ENCODE results near the gene DNAAF5.
A peak's percentile ranks its signal among the peaks of the same experiment; 100 is the strongest.
"Not testable (repeated sequence)": the region's sequence is repeated elsewhere in the genome, so short reads cannot be mapped to it uniquely, and the experiment has no call there.

The DNAAF5 gene

GRCh38 chr7:734808-735207 lies 8.3 kb downstream of the DNAAF5 start:
- no peak for TF ChIP-seq TAF1 (IDR thresholded peaks at IDR 0.05; ENCODE audit: low read depth, low read length)
- no peak for TF ChIP-seq POLR2AphosphoS5 (IDR thresholded peaks at IDR 0.05; ENCODE audit: low read depth, low read length)
- TF ChIP-seq POU2F2 (IDR thresholded peaks at IDR 0.05; ENCODE audit: low read depth, low read length) = no peak
- no peak for TF ChIP-seq POLR2A (IDR thresholded peaks at IDR 0.05; ENCODE audit: low read depth, low read length)
- no peak for TF ChIP-seq PAX5 (IDR thresholded peaks at IDR 0.05; ENCODE audit: insufficient read depth, low read length, severe bottlenecking)
- TF ChIP-seq SPI1 (IDR thresholded peaks at IDR 0.05; ENCODE audit: low read depth, low read length) = no peak
- FAIRE-seq (peak; percentile 83), DNase-seq (ENCODE audit: insufficient read length, low spot score) (no peak)

- no peak for FAIRE-seq
- no peak for DNase-seq (ENCODE audit: insufficient read length, low spot score)
- TF ChIP-seq SPI1 (IDR thresholded peaks at IDR 0.05; ENCODE audit: low read depth, low read length) = no peak
- TF ChIP-seq POLR2AphosphoS5 (IDR thresholded peaks at IDR 0.05; ENCODE audit: low read depth, low read length) = no peak
- TF ChIP-seq POU2F2 (IDR thresholded peaks at IDR 0.05; ENCODE audit: low read depth, low read length) = no peak
Measured at GRCh38 chr7:738241-738640, 11.7 kb downstream of the DNAAF5 start.

- DNase-seq (ENCODE audit: insufficient read length, low spot score) (no peak), FAIRE-seq (no peak)
- no peak for TF ChIP-seq TAF1 (IDR thresholded peaks at IDR 0.05; ENCODE audit: low read depth, low read length)
- no peak for TF ChIP-seq POLR2A (IDR thresholded peaks at IDR 0.05; ENCODE audit: low read depth, low read length)
- no peak for TF ChIP-seq POU2F2 (IDR thresholded peaks at IDR 0.05; ENCODE audit: low read depth, low read length)
- TF ChIP-seq SPI1 (IDR thresholded peaks at IDR 0.05; ENCODE audit: low read depth, low read length) = no peak
- no peak for TF ChIP-seq PAX5 (IDR thresholded peaks at IDR 0.05; ENCODE audit: insufficient read depth, low read length, severe bottlenecking)
- TF ChIP-seq POLR2AphosphoS5 (IDR thresholded peaks at IDR 0.05; ENCODE audit: low read depth, low read length) = no peak
Measured at GRCh38 chr7:738723-739454, 12.4 kb downstream of the DNAAF5 start.

GRCh38 chr7:739455-739982 lies 13.0 kb downstream of the DNAAF5 start:
- no peak for FAIRE-seq
- TF ChIP-seq POLR2A (IDR thresholded peaks at IDR 0.05; ENCODE audit: low read depth, low read length) = no peak
- no peak for TF ChIP-seq POLR2AphosphoS5 (IDR thresholded peaks at IDR 0.05; ENCODE audit: low read depth, low read length)
- no peak for TF ChIP-seq PAX5 (IDR thresholded peaks at IDR 0.05; ENCODE audit: insufficient read depth, low read length, severe bottlenecking)
- TF ChIP-seq POU2F2 (IDR thresholded peaks at IDR 0.05; ENCODE audit: low read depth, low read length) = no peak
- TF ChIP-seq TAF1 (IDR thresholded peaks at IDR 0.05; ENCODE audit: low read depth, low read length) = no peak
- no peak for TF ChIP-seq SPI1 (IDR thresholded peaks at IDR 0.05; ENCODE audit: low read depth, low read length)
- no peak for DNase-seq (ENCODE audit: insufficient read length, low spot score)

GRCh38 chr7:739983-740942 lies 13.8 kb downstream of the DNAAF5 start:
- TF ChIP-seq POLR2A (IDR thresholded peaks at IDR 0.05; ENCODE audit: low read depth, low read length) = no peak
- TF ChIP-seq TAF1 (IDR thresholded peaks at IDR 0.05; ENCODE audit: low read depth, low read length) = no peak
- no peak for TF ChIP-seq POLR2AphosphoS5 (IDR thresholded peaks at IDR 0.05; ENCODE audit: low read depth, low read length)
- TF ChIP-seq PAX5 (IDR thresholded peaks at IDR 0.05; ENCODE audit: insufficient read depth, low read length, severe bottlenecking) = no peak
- TF ChIP-seq POU2F2 (IDR thresholded peaks at IDR 0.05; ENCODE audit: low read depth, low read length) = no peak
- no peak for TF ChIP-seq SPI1 (IDR thresholded peaks at IDR 0.05; ENCODE audit: low read depth, low read length)
- DNase-seq (ENCODE audit: insufficient read length, low spot score) = no peak
- no peak for FAIRE-seq

- DNase-seq (ENCODE audit: insufficient read length, low spot score) = no peak
- no peak for FAIRE-seq
- TF ChIP-seq POLR2AphosphoS5 (IDR thresholded peaks at IDR 0.05; ENCODE audit: low read depth, low read length) = no peak
- no peak for TF ChIP-seq PAX5 (IDR thresholded peaks at IDR 0.05; ENCODE audit: insufficient read depth, low read length, severe bottlenecking)
- TF ChIP-seq SPI1 (IDR thresholded peaks at IDR 0.05; ENCODE audit: low read depth, low read length) = no peak
- TF ChIP-seq POU2F2 (IDR thresholded peaks at IDR 0.05; ENCODE audit: low read depth, low read length) = no peak
- no peak for TF ChIP-seq POLR2A (IDR thresholded peaks at IDR 0.05; ENCODE audit: low read depth, low read length)
- no peak for TF ChIP-seq TAF1 (IDR thresholded peaks at IDR 0.05; ENCODE audit: low read depth, low read length)
Measured at GRCh38 chr7:741191-741671, 14.7 kb downstream of the DNAAF5 start.

GRCh38 chr7:741850-742249 lies 15.4 kb downstream of the DNAAF5 start:
- DNase-seq (ENCODE audit: insufficient read length, low spot score) = no peak
- TF ChIP-seq PAX5 (IDR thresholded peaks at IDR 0.05; ENCODE audit: insufficient read depth, low read length, severe bottlenecking) = no peak
- no peak for TF ChIP-seq POLR2AphosphoS5 (IDR thresholded peaks at IDR 0.05; ENCODE audit: low read depth, low read length)
- no peak for TF ChIP-seq SPI1 (IDR thresholded peaks at IDR 0.05; ENCODE audit: low read depth, low read length)
- no peak for TF ChIP-seq TAF1 (IDR thresholded peaks at IDR 0.05; ENCODE audit: low read depth, low read length)
- no peak for TF ChIP-seq POU2F2 (IDR thresholded peaks at IDR 0.05; ENCODE audit: low read depth, low read length)
- TF ChIP-seq POLR2A (IDR thresholded peaks at IDR 0.05; ENCODE audit: low read depth, low read length) = no peak
- FAIRE-seq = no peak

GRCh38 chr7:742791-743190 lies 16.3 kb downstream of the DNAAF5 start:
- TF ChIP-seq POLR2AphosphoS5 (IDR thresholded peaks at IDR 0.05; ENCODE audit: low read depth, low read length) = no peak
- TF ChIP-seq POU2F2 (IDR thresholded peaks at IDR 0.05; ENCODE audit: low read depth, low read length) = no peak
- no peak for TF ChIP-seq PAX5 (IDR thresholded peaks at IDR 0.05; ENCODE audit: insufficient read depth, low read length, severe bottlenecking)
- no peak for TF ChIP-seq SPI1 (IDR thresholded peaks at IDR 0.05; ENCODE audit: low read depth, low read length)
- TF ChIP-seq POLR2A (IDR thresholded peaks at IDR 0.05; ENCODE audit: low read depth, low read length) = no peak
- TF ChIP-seq TAF1 (IDR thresholded peaks at IDR 0.05; ENCODE audit: low read depth, low read length) = no peak
- no peak for DNase-seq (ENCODE audit: insufficient read length, low spot score)
- FAIRE-seq = no peak

- DNase-seq (ENCODE audit: insufficient read length, low spot score); FAIRE-seq: not testable (repeated sequence)
Measured at GRCh38 chr7:743341-744127, 17.0 kb downstream of the DNAAF5 start.

- not testable (repeated sequence) for FAIRE-seq; DNase-seq (ENCODE audit: insufficient read length, low spot score)
Measured at GRCh38 chr7:744128-744520, 17.6 kb downstream of the DNAAF5 start.
